ENCODE data around the gene MAPK8. TPM values are rescaled to one million over a fixed set of nuclear protein-coding genes. Genes with fewer than 3 reads are reported as not detected.

Gene MAPK8
- polyA plus RNA-seq, 2 of the 4 experiments (the other 2 are of a cell fraction) = 29.6 to 71.4 TPM

GRCh38 chr10:48416584-48417232, 110.2 kb downstream of the MAPK8 start (continued):
- TF ChIP-seq CHD2 (IDR thresholded peaks at IDR 0.05; ENCODE audit: low read length, partially characterized antibody) (no peak), PHF8 (IDR thresholded peaks at IDR 0.05; ENCODE audit: borderline replicate concordance, low read depth) (no peak)

DNA sequence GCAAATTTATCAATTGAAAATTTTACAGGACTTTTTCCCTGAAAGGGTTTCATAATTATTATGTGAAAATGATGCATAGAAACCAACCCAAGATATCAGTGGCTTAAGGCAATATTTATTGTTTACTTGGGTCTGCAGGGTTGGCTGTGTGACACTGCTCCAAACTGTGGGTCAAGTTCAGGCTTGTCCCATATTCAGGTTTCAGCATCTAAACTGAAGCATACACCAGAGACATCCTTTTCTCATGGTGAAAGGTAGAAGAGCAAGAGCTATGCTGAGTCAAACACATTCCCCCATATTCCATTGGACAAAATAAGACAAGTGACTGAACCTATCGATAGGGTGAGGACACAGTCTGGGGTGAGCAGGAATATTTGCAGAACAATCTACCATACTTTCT, 110.9 kb downstream of the MAPK8 start:
- WGBS (ENCODE audit: missing lambda C conversion rate) = 76% methylated on average over 1 of the region's 1 CpG
- H3K4me2 ChIP-seq = no peak overlapping the region
- TF ChIP-seq EP300 (IDR thresholded peaks at IDR 0.05) (no peak), ZNF302 (CRISPR knock-in tag; IDR thresholded peaks at IDR 0.05) (no peak), PHF8 (IDR thresholded peaks at IDR 0.05; ENCODE audit: borderline replicate concordance, low read depth) (no peak), HEYL (CRISPR knock-in tag; IDR thresholded peaks at IDR 0.05) (no peak), EHF (CRISPR knock-in tag; IDR thresholded peaks at IDR 0.05) (no peak), NR3C1 (IDR thresholded peaks at IDR 0.05) (no peak), EHMT2 (IDR thresholded peaks at IDR 0.05; ENCODE audit: low read depth) (no peak), RFX5 (IDR thresholded peaks at IDR 0.05) (no peak), KDM1A (IDR thresholded peaks at IDR 0.05; ENCODE audit: low read depth) (no peak)
- ATAC-seq = no peak
- peaks cover 17% of the 10 kb centered on the region; the same call in 2 of the 3 replicates for H3K4me1 ChIP-seq
- ChIA-PET POLR2A (no interaction called here), CTCF (interaction anchor here (1.2 to 1.9 kb wide), 2 partner anchors 27 to 238 kb away, joined by 3 to 6 read pairs; no protein-coding TSS in a partner anchor)
- peaks cover 5% of the 10 kb centered on the region; the same call in 2 of the 3 replicates for H3K9me3 ChIP-seq
- no peak overlapping the region for H3K27ac ChIP-seq
- FAIRE-seq = no peak
- DNase-seq (ENCODE audit: low read depth in 1 of 2, low spot score in 1 of 2) = no peak
- H3K4me3 ChIP-seq = no peak overlapping the region

- POLR2A ChIA-PET = no interaction called here
- Histone ChIP-seq H3K27ac (no peak overlapping the region), H3K4me1 (peaks cover 17% of the 10 kb centered on the region; the same call in 2 of the 3 replicates), H3K4me2 (no peak overlapping the region), H3K4me3 (no peak overlapping the region), H3K9me3 (no peaks in the 10 kb centered on the region)
- CTCF ChIA-PET = interaction anchor here (0.7 to 1.9 kb wide), 2 partner anchors 26 to 42 kb away, joined by 3 to 6 read pairs; no protein-coding TSS in a partner anchor
- WGBS (ENCODE audit: missing lambda C conversion rate) = 93% methylated on average over 5 of the region's 5 CpGs
- ATAC-seq = no peak
- TF ChIP-seq SMC3 (IDR thresholded peaks at IDR 0.05) (no peak), KDM5A (IDR thresholded peaks at IDR 0.05) (no peak), NFE2L2 (conservative IDR thresholded peaks at IDR 0.05; ENCODE audit: low read length) (no peak), PBX3 (IDR thresholded peaks at IDR 0.05) (no peak), HDAC2 (IDR thresholded peaks at IDR 0.05) (no peak), JUN (IDR thresholded peaks at IDR 0.05) (no peak), HEYL (CRISPR knock-in tag; IDR thresholded peaks at IDR 0.05) (no peak), ZFP36 (IDR thresholded peaks at IDR 0.05; ENCODE audit: borderline replicate concordance, partially characterized antibody) (no peak)
- no peak for FAIRE-seq
- DNase-seq (ENCODE audit: low read depth in 1 of 2, low spot score in 1 of 2) = no peak
These were observed 111.8 kb downstream of the MAPK8 start for GRCh38 chr10:48418189-48418788.

- ChIA-PET CTCF (no interaction called here), POLR2A (no interaction called here)
- H3K4me1 ChIP-seq = peaks cover 14% of the 10 kb centered on the region; the same call in 2 of the 3 replicates
- 79% methylated on average over 4 of the region's 4 CpGs for WGBS (ENCODE audit: missing lambda C conversion rate)
- no peaks in the 10 kb centered on the region for H3K9me3 ChIP-seq
- DNase-seq (ENCODE audit: low read depth in 1 of 2, low spot score in 1 of 2) (no peak), FAIRE-seq (no peak), ATAC-seq (no peak)
- no peak overlapping the region for H3K4me2 ChIP-seq
- H3K27ac ChIP-seq = no peak overlapping the region
- TF ChIP-seq REST (IDR thresholded peaks at IDR 0.05) = no peak
- TF ChIP-seq MAFK (IDR thresholded peaks at IDR 0.05; ENCODE audit: partially characterized antibody) = peak; percentile 53
- H3K4me3 ChIP-seq = no peak overlapping the region
These were observed 113.2 kb downstream of the MAPK8 start for GRCh38 chr10:48419714-48420113.

Data from A549 (cell line).